ENCODE data around the gene ERCC1.

Gene ERCC1

DNA sequence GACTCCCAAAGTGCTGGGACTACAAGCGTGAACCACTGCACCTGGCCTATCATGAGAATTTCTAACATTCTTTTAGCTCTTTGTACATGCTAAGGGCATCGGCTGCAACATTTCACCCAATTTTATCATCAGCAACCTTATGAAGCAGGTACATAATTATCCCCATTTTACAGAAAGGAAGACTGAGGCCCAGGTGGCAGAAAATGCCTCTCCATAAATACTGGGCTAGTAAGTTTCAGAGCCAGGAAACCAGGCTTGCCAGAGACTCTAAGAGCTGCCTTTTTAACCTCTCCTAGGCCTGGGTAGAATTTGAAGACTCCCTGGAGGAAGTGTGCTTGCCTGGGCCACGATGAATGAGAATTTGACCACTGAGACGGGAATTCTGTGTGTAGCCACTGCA, 55.6 kb downstream of the ERCC1 start:
- TF ChIP-seq, protein P1, sequence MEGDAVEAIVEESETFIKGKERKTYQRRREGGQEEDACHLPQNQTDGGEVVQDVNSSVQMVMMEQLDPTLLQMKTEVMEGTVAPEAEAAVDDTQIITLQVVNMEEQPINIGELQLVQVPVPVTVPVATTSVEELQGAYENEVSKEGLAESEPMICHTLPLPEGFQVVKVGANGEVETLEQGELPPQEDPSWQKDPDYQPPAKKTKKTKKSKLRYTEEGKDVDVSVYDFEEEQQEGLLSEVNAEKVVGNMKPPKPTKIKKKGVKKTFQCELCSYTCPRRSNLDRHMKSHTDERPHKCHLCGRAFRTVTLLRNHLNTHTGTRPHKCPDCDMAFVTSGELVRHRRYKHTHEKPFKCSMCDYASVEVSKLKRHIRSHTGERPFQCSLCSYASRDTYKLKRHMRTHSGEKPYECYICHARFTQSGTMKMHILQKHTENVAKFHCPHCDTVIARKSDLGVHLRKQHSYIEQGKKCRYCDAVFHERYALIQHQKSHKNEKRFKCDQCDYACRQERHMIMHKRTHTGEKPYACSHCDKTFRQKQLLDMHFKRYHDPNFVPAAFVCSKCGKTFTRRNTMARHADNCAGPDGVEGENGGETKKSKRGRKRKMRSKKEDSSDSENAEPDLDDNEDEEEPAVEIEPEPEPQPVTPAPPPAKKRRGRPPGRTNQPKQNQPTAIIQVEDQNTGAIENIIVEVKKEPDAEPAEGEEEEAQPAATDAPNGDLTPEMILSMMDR (IDR thresholded peaks at IDR 0.05), result no peak

DNA sequence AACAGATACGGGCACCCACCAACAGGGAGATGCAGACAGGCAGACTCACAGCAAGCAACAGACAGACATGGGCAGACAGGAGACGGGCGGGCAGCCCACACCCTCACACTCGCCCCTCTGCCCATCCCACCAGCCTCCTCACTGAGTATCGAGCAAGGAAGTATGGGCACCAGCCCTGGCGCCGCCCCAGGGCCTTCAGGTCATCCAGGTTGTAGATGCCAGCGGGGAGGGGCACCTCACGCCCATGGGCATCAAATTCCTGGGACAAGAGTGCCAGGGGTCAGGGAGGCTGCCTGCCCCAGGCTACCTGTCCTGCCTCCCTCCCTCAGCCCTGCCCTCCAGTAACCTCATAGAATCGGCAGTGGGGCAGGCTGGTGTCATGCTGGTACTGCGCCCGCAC, 59.0 kb downstream of the ERCC1 start:
- TF ChIP-seq, protein P1 (IDR thresholded peaks at IDR 0.05), result no peak

DNA sequence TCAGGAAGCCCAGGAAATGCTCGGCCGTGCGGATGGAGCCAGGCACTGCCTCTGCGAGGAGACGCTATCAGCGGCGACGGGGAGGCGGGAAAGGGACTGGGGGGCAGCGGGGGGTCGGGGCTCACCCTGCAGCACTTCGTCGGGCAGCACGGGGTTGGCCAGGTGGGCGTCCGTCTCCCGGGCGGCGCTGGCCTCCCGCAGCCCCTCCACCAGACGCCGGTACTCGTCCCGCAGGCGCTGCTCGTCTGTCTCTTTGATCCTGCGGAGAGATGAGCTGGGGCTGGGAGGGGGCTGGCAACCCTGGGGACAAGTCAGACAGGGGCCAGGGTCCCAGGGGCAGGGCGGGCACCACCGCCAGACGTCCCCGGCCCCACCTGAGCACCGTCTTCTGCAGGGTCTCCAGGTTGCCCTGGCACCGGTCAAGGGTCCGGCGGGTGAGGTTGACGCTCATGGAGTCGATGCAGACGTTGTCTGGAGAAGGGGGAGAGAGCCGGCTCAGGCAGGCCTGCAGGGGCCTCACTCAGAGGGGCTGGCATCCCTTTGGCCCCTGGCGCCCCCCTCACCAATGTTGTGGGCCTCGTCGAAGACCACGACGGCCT, 59.8 kb downstream of the ERCC1 start:
- TF ChIP-seq, protein P1 (IDR thresholded peaks at IDR 0.05), result no peak

DNA sequence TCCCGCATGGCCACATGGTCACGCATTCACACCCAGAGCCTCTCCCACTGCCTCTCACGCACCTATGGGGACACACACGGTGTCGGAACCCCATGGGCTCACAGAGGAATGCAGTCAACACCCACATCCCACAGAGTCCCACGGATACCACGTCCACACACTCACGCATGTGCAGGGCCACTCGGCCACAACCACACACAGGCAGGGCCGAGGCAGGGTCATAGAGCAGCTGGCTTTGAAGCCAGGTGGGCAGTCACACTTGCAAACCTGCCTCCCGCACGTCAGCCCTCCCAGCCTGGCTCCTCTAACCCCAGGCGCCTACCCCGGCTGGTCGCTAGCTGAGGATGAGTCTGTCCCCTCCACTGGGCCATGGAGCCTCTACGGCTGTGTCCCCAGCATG, 61.4 kb downstream of the ERCC1 start:
- TF ChIP-seq, protein P1 (IDR thresholded peaks at IDR 0.05), result no peak

DNA sequence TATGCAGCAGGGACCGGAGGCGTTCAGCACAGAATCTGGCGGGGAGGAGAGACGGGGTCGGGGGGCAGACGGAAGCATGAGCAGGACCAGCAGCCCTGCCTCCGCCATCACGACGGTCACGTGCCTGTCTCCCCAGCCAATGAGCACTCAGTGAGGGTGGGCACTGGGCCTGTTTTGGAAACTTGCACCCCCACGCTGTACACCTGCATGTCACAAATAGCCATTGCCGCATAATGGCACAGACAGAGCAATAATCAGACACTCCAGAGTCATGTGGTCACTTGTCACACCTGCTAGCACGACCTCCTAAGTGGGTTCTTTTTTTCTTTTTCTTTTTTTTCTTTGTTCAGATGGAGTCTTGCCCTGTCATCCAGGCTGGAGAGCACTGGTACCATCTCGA, 62.1 kb downstream of the ERCC1 start:
- TF ChIP-seq, protein P1 (IDR thresholded peaks at IDR 0.05), result no peak

DNA sequence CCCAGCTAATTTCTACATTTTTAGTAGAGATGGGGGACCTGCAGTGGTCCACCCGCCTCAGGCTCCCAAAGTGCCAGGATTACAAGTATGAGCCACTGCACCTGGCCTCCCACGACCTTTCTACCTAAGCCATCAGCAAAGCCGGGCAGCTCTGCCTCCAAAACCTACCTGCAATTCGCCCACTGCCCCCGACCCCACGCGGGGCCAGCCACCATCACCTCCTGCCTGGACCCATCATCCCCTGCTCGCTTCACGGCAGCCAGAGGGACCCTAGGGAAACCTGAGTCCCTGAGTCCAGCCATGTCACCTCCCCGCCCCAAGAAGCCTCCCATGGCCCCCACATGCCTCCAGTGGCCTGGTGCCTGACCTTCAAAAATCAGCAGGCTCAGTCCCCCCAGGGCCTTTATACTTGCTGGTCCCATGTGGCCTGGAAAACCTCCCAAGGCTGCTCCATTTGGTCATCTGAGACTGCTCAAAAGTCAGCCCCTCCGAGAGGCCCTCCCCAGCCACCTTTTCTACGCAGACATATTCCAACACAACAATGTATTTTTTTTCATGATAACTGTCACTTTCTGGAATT, 65.4 kb downstream of the ERCC1 start:
- TF ChIP-seq, protein P1 (IDR thresholded peaks at IDR 0.05), result no peak

DNA sequence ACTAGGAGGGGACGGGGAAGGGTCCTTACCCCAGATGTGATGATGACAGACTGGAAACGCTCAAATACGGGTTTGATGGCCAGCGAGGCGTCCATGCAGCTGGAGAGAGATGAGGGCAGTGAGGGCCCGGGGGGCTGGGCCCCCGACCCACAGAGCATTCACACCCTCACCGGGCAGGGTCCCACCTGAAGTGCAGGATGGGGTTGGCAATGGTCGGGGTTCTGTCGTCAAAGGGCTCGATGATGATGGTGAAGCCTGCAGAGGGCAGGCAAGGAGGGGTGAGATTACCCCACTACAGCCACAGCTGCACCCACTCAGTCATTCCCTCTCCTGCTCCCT, 66.3 kb downstream of the ERCC1 start:
- TF ChIP-seq, protein P1 (IDR thresholded peaks at IDR 0.05), result no peak
